H1 (cell line): Measurements from ENCODE around the gene GAS7. TPM values are rescaled to one million over a fixed set of nuclear protein-coding genes. Genes with fewer than 3 reads are reported as not detected.
"Not testable (repeated sequence)": the region's sequence is repeated elsewhere in the genome, so short reads cannot be mapped to it uniquely, and the experiment has no call there.

ENCODE experiments used
- CTCF ChIA-PET: fragments of 300-600 bp; sonication (Branson Sonifier 250); formaldehyde crosslinking; loops from one replicate; lab custom pipeline; 2021; ENCODE audit not compliant: partially characterized antibody; lab: Charles Lee
- POLR2A ChIA-PET: fragments of 300-600 bp; sonication (Branson Sonifier 250); formaldehyde crosslinking; loops from one replicate; lab custom pipeline; 2021; ENCODE audit warnings: inconsistent platforms; ENCODE audit not compliant: partially characterized antibody; lab: Charles Lee
- DNase-seq, 2 experiments: peaks; one replicate each; pipeline versions ENCODE4 v3.0.0 to v3.0.0-alpha.2; 2010 to 2022; ENCODE audit warnings: low spot score in 2 of 2, low read depth in 1 of 2, mixed read lengths in 1 of 2
- FAIRE-seq: peaks from 2 replicates; lab custom pipeline; 2011; peaks lifted over from hg19 to GRCh38; lab: Jason Lieb, UNC
- H2AFZ ChIP-seq: 2 replicates; pipeline ENCODE4 v1.8.1; 2012; ENCODE audit warnings: low read length, inconsistent platforms
- H2AK5ac ChIP-seq: 2 replicates; pipeline ENCODE4 v1.6.1; 2013; ENCODE audit warnings: low read depth, low read length
- H2BK120ac ChIP-seq: replicated peaks from 2 replicates; pipeline ENCODE3; 2013; ENCODE audit warnings: low read depth, low read length, inconsistent platforms
- H2BK12ac ChIP-seq: 2 replicates; pipeline ENCODE4 v1.6.1; 2013; ENCODE audit warnings: low read depth, low read length
- H2BK15ac ChIP-seq: 2 replicates; pipeline ENCODE4 v1.6.1; 2013; ENCODE audit warnings: low read length
- H2BK20ac ChIP-seq: 2 replicates; pipeline ENCODE4 v1.6.1; 2013; ENCODE audit warnings: low read length
- H2BK5ac ChIP-seq: 2 replicates; pipeline ENCODE4 v1.6.1; 2013; ENCODE audit warnings: low read depth, low read length
- H3K14ac ChIP-seq: 2 replicates; pipeline ENCODE4 v1.6.1; 2013; ENCODE audit warnings: inconsistent platforms; ENCODE audit not compliant: insufficient read length
- H3K18ac ChIP-seq: 2 replicates; pipeline ENCODE4 v1.6.1; 2013; ENCODE audit warnings: low read length; ENCODE audit errors: extremely low read depth
- H3K23ac ChIP-seq: 2 replicates; pipeline ENCODE4 v1.6.1; 2013; ENCODE audit warnings: inconsistent platforms; ENCODE audit not compliant: insufficient read length
- H3K23me2 ChIP-seq: 2 replicates; pipeline ENCODE4 v1.6.1; 2013; ENCODE audit warnings: low read depth, low read length
- H3K27ac ChIP-seq: 2 replicates; pipeline ENCODE4 v1.6.1; 2011; ENCODE audit warnings: low read depth, low read length, inconsistent platforms
- H3K27me3 ChIP-seq, 4 experiments: replicated peaks in 1 of 4; 1 replicate in 1 of 4; 2 replicates in 3 of 4; pipeline versions ENCODE4 v1.6.1 to v1.8.1; 2011 to 2013; ENCODE audit warnings: low read length in 3 of 4, mild to moderate bottlenecking in 3 of 4, inconsistent platforms in 2 of 4, mixed read lengths in 2 of 4, moderate library complexity in 1 of 4; ENCODE audit not compliant: control insufficient read depth in 3 of 4, insufficient read depth in 3 of 4; ENCODE audit errors: extremely low read depth in 1 of 4
- H3K36me3 ChIP-seq, 4 experiments: 2 replicates each; pipeline versions ENCODE4 v1.6.1 to v1.8.1; 2011 to 2013; ENCODE audit warnings: mild to moderate bottlenecking in 4 of 4, low read length in 3 of 4, moderate library complexity in 2 of 4, control low read depth in 1 of 4, inconsistent platforms in 1 of 4; ENCODE audit not compliant: insufficient read depth in 4 of 4, control insufficient read depth in 2 of 4
- H3K4ac ChIP-seq: replicated peaks from 2 replicates; pipeline ENCODE3; 2013; ENCODE audit warnings: low read length, low read depth, mixed read lengths, inconsistent platforms; ENCODE audit not compliant: insufficient read length
- H3K4me1 ChIP-seq, 4 experiments: replicated peaks in 1 of 4; 1 replicate in 1 of 4; 2 replicates in 3 of 4; pipeline versions ENCODE4 v1.6.1 to v1.8.1; 2011 to 2013; ENCODE audit warnings: low read length in 3 of 4, inconsistent platforms in 2 of 4, mixed read lengths in 1 of 4; ENCODE audit not compliant: insufficient read depth in 4 of 4, control insufficient read depth in 3 of 4
- H3K4me2 ChIP-seq, 2 experiments: 2 replicates each; pipeline versions ENCODE4 v1.6.1 to v1.8.1; 2011 to 2013; ENCODE audit warnings: low read depth in 2 of 2, low read length in 2 of 2, control low read depth in 1 of 2, inconsistent platforms in 1 of 2, mild to moderate bottlenecking in 1 of 2; ENCODE audit not compliant: insufficient read depth in 1 of 2
- H3K4me3 ChIP-seq, 4 experiments: fragments of 200-600, 300-600 bp in 1 of 4; sonication (generic), shearing (Covaris generic), sonication (Bioruptor Twin) in 1 of 4; 2 replicates each; pipeline versions ENCODE4 v1.5.1 to v1.8.1; 2011 to 2016; ENCODE audit warnings: low read length in 4 of 4, low read depth in 3 of 4, control low read depth in 2 of 4, inconsistent platforms in 2 of 4, mild to moderate bottlenecking in 2 of 4, mixed read lengths in 1 of 4, moderate library complexity in 1 of 4; ENCODE audit not compliant: insufficient read depth in 2 of 4; ENCODE audit errors: extremely low read depth in 1 of 4
- H3K56ac ChIP-seq: replicated peaks from 2 replicates; pipeline ENCODE3; 2013; ENCODE audit warnings: low read depth, mild to moderate bottlenecking, mixed read lengths, low read length, inconsistent platforms; ENCODE audit not compliant: insufficient read length
- H3K79me1 ChIP-seq: 2 replicates; pipeline ENCODE4 v1.6.1; 2013; ENCODE audit warnings: low read depth, low read length, control low read depth
- H3K79me2 ChIP-seq, 2 experiments: 2 replicates each; pipeline versions ENCODE4 v1.6.1 to v1.8.1; 2012 to 2013; ENCODE audit warnings: low read length in 2 of 2, mild to moderate bottlenecking in 2 of 2, inconsistent platforms in 1 of 2; ENCODE audit not compliant: insufficient read depth in 2 of 2, control insufficient read depth in 1 of 2
- H3K9ac ChIP-seq, 4 experiments: replicated peaks in 1 of 4; 1 replicate in 1 of 4; 2 replicates in 3 of 4; pipeline versions ENCODE4 v1.6.1 to v1.8.1; 2011 to 2013; ENCODE audit warnings: low read depth in 3 of 4, low read length in 3 of 4, control low read depth in 2 of 4, mild to moderate bottlenecking in 2 of 4, moderate library complexity in 2 of 4, inconsistent platforms in 1 of 4; ENCODE audit errors: extremely low read depth in 1 of 4
- H3K9me3 ChIP-seq, 2 experiments: 2 replicates each; pipeline versions ENCODE4 v1.6.1 to v1.8.1; 2012 to 2013; ENCODE audit warnings: mild to moderate bottlenecking in 2 of 2, moderate library complexity in 2 of 2, control low read depth in 1 of 2, inconsistent platforms in 1 of 2, low read depth in 1 of 2, low read length in 1 of 2, mixed read lengths in 1 of 2; ENCODE audit not compliant: insufficient read depth in 2 of 2
- H4K20me1 ChIP-seq, 2 experiments: replicated peaks in 1 of 2; 2 replicates each; pipeline versions ENCODE3 to v1.8.1; 2011 to 2013; ENCODE audit warnings: inconsistent platforms in 2 of 2, low read length in 2 of 2, mild to moderate bottlenecking in 1 of 2; ENCODE audit not compliant: insufficient read depth in 2 of 2, control insufficient read depth in 1 of 2
- H4K5ac ChIP-seq: 2 replicates; pipeline ENCODE4 v1.6.1; 2013; ENCODE audit warnings: low read length, low read depth, mixed read lengths, inconsistent platforms; ENCODE audit not compliant: insufficient read length
- H4K8ac ChIP-seq: 2 replicates; pipeline ENCODE4 v1.8.0; 2013; ENCODE audit warnings: mild to moderate bottlenecking, moderate library complexity, low read length, inconsistent platforms; ENCODE audit not compliant: insufficient read depth; ENCODE audit errors: extremely low read depth
- H4K91ac ChIP-seq: replicated peaks from 2 replicates; pipeline ENCODE3; 2013; ENCODE audit warnings: low read length, mixed read lengths, inconsistent platforms; ENCODE audit not compliant: insufficient read length
- WGBS, 2 experiments: shearing (Covaris generic) in 1 of 2; methylation state at CpG; one replicate each; pipeline versions ENCODE4 v1.1.6 to v1.1.7; 2013 to 2015; ENCODE audit warnings: low lambda C conversion rate in 2 of 2, mixed read lengths in 2 of 2, inconsistent platforms in 1 of 2, low coverage in 1 of 2, missing lambda C conversion rate in 1 of 2; ENCODE audit not compliant: insufficient replicate concordance in 2 of 2, insufficient coverage in 1 of 2, insufficient read length in 1 of 2; ENCODE audit errors: extremely low coverage in 1 of 2, missing lambda C conversion rate in 1 of 2; 5-methylcytosine and 5-hydroxymethylcytosine counted together
- polyA plus RNA-seq, 7 experiments: library from polyadenylated mRNA; depleted of rRNA in 3 of 7; stranded (reverse) in 5 of 7; unstranded in 2 of 7; fragments of >200 nt in 5 of 7; fragments of 200-250 nt in 2 of 7; gene quantifications; 1 replicate in 5 of 7; 2 replicates in 1 of 7; 4 replicates in 1 of 7; pipeline versions ENCODE4 v1.2.1 to v1.2.3, GENCODE V29; 2011 to 2013; ENCODE audit warnings: missing spikeins in 2 of 7, mixed read lengths in 2 of 7
- total RNA-seq: library from RNA; stranded (reverse); fragmentation: NEBNext Ultra II Directional; extraction: Animal tissue kit (Norgen Biotek cat#: 25700); gene quantifications from 2 replicates; pipeline ENCODE4 v1.2.1, GENCODE V29; 2021

GAS7 gene
- total and polyA plus RNA-seq, 2 of the 8 experiments (the other 6 are each of a cell fraction or from before 2014, with no cell fraction given) = 5.0 to 14.5 TPM

- H2BK12ac ChIP-seq, H3K4me3 ChIP-seq, POLR2A ChIA-PET, H2BK120ac ChIP-seq, H3K23ac ChIP-seq, H3K27me3 ChIP-seq, CTCF ChIA-PET, H4K8ac ChIP-seq, H3K56ac ChIP-seq, H3K4me1 ChIP-seq, H4K5ac ChIP-seq, H3K9ac ChIP-seq, H2BK5ac ChIP-seq, H3K79me1 ChIP-seq, H2AK5ac ChIP-seq, H3K27ac ChIP-seq, H3K4ac ChIP-seq, H3K14ac ChIP-seq, H4K91ac ChIP-seq, H3K79me2 ChIP-seq, H2BK15ac ChIP-seq, H2AFZ ChIP-seq, H3K9me3 ChIP-seq, H3K36me3 ChIP-seq, H4K20me1 ChIP-seq, H3K23me2 ChIP-seq, FAIRE-seq, H3K18ac ChIP-seq, H3K4me2 ChIP-seq, DNase-seq, H2BK20ac ChIP-seq: not testable (repeated sequence)
- whole genome bisulfite sequencing, 2 experiments = 84% methylated on average over 4 of the region's 8 CpGs; no CpG with 5 or more reads in 1 of the 2 experiments
Observed at GRCh38 chr17:10095295-10095694, 103.1 kb downstream of the GAS7 start.
